SHP77 treated with DMSO at 0.1 percent for 48 hours (cell line): ENCODE data around the gene FLVCR1.
"Not testable (repeated sequence)": the region's sequence is repeated elsewhere in the genome, so short reads cannot be mapped to it uniquely, and the experiment has no call there.

Experiments used
- DNase-seq: peaks from one replicate; lab custom pipeline; 2025; lab: John Stamatoyannopoulos, UW

The FLVCR1 gene

GRCh38 chr1:212860713-212861581 is 2.9 kb downstream of the FLVCR1 start:
- no peak for DNase-seq

GRCh38 chr1:212862111-212862690 is 4.1 kb downstream of the FLVCR1 start:
- DNase-seq: no peak

GRCh38 chr1:212863345-212863744 is 5.3 kb downstream of the FLVCR1 start:
- DNase-seq: not testable (repeated sequence)

GRCh38 chr1:212864201-212864600 is 6.1 kb downstream of the FLVCR1 start:
- no peak for DNase-seq

GRCh38 chr1:212867192-212867591 is 9.1 kb downstream of the FLVCR1 start:
- DNase-seq: no peak

- no peak for DNase-seq
These were observed 13.9 kb downstream of the FLVCR1 start for GRCh38 chr1:212871976-212872375.

GRCh38 chr1:212873518-212873917 is 15.4 kb downstream of the FLVCR1 start:
- DNase-seq: no peak

- no peak for DNase-seq
These were observed 20.3 kb downstream of the FLVCR1 start for GRCh38 chr1:212878418-212878817.

GRCh38 chr1:212879947-212880690 is 22.0 kb downstream of the FLVCR1 start:
- DNase-seq: no peak

- DNase-seq: no peak
These were observed 26.5 kb downstream of the FLVCR1 start for GRCh38 chr1:212884592-212884991.

GRCh38 chr1:212892108-212892507 is 34.0 kb downstream of the FLVCR1 start:
- no peak for DNase-seq

- DNase-seq: no peak
These were observed 41.8 kb downstream of the FLVCR1 start for GRCh38 chr1:212899845-212900244.

GRCh38 chr1:212901290-212901689 is 43.2 kb downstream of the FLVCR1 start:
- DNase-seq: no peak

- no peak for DNase-seq
These were observed 44.0 kb downstream of the FLVCR1 start for GRCh38 chr1:212902054-212902453.

- no peak for DNase-seq
These were observed 45.6 kb downstream of the FLVCR1 start for GRCh38 chr1:212903664-212904063.

GRCh38 chr1:212908071-212908470 is 50.0 kb downstream of the FLVCR1 start:
- DNase-seq: not testable (repeated sequence)

GRCh38 chr1:212908971-212909370 is 50.9 kb downstream of the FLVCR1 start:
- DNase-seq: no peak

- DNase-seq: no peak
These were observed 51.6 kb downstream of the FLVCR1 start for GRCh38 chr1:212909652-212910063.

- not testable (repeated sequence) for DNase-seq
These were observed 52.1 kb downstream of the FLVCR1 start for GRCh38 chr1:212910213-212910612.

GRCh38 chr1:212913638-212914037 is 55.6 kb downstream of the FLVCR1 start:
- DNase-seq: not testable (repeated sequence)

GRCh38 chr1:212914110-212914509 is 56.0 kb downstream of the FLVCR1 start:
- not testable (repeated sequence) for DNase-seq

- no peak for DNase-seq
These were observed 56.7 kb downstream of the FLVCR1 start for GRCh38 chr1:212914789-212915188.
